Neural progenitor cell (in vitro differentiated cells): Measurements from ENCODE around the gene KIF5B. TPM values are rescaled to one million over a fixed set of nuclear protein-coding genes. Genes with fewer than 3 reads are reported as not detected.
"Not testable (repeated sequence)": the region's sequence is repeated elsewhere in the genome, so short reads cannot be mapped to it uniquely, and the experiment has no call there.

Source experiments
- DNase-seq: peaks from one replicate; pipeline ENCODE4 v3.0.0-alpha.2; 2016; ENCODE audit warnings: low spot score
- H2AFZ ChIP-seq: fragments of 200-600 bp; sonication (generic); replicated peaks from 2 replicates; pipeline ENCODE4 v1.6.1; 2016; ENCODE audit warnings: antibody characterized with exemption
- H3F3A ChIP-seq: fragments of 200-600 bp; sonication (generic); 2 replicates; pipeline ENCODE4 v1.6.1; 2016; ENCODE audit warnings: antibody characterized with exemption, low read depth
- H3K27ac ChIP-seq: fragments of 200-600 bp; sonication (generic); 2 replicates; pipeline ENCODE4 v1.5.1; 2016; ENCODE audit warnings: mild to moderate bottlenecking
- H3K27me3 ChIP-seq: fragments of 200-600 bp; sonication (generic); 2 replicates; pipeline ENCODE4 v1.6.1; 2016; ENCODE audit warnings: mild to moderate bottlenecking, moderate library complexity
- H3K36me3 ChIP-seq: fragments of 200-600 bp; sonication (generic); 2 replicates; pipeline ENCODE4 v1.5.1; 2016
- H3K4me1 ChIP-seq: fragments of 200-600 bp; sonication (generic); 2 replicates; pipeline ENCODE4 v1.6.1; 2016; ENCODE audit warnings: mixed run types
- H3K4me2 ChIP-seq: fragments of 200-600 bp; sonication (generic); 2 replicates; pipeline ENCODE4 v1.6.1; 2016
- H3K4me3 ChIP-seq: fragments of 200-600 bp; sonication (generic); 2 replicates; pipeline ENCODE4 v1.5.1; 2016
- H3K79me2 ChIP-seq: fragments of 200-600 bp; sonication (generic); 2 replicates; pipeline ENCODE4 v1.6.1; 2016; ENCODE audit warnings: low read depth
- H3K9ac ChIP-seq: fragments of 200-600 bp; sonication (generic); 2 replicates; pipeline ENCODE4 v1.6.1; 2016
- H3K9me3 ChIP-seq: fragments of 200-600 bp; sonication (generic); 2 replicates; pipeline ENCODE4 v1.5.1; 2016; ENCODE audit warnings: low read depth
- H4K20me1 ChIP-seq: fragments of 200-600 bp; sonication (generic); 2 replicates; pipeline ENCODE4 v1.6.1; 2016; ENCODE audit warnings: low read depth
- H3K27ac Mint-ChIP-seq: 3 replicates; pipeline ENCODE4 v1.8.0; 2021; ENCODE audit warnings: mixed read lengths
- H3K27me3 Mint-ChIP-seq: 2 replicates; pipeline ENCODE4 v1.8.0; 2022; ENCODE audit warnings: low read depth, mild to moderate bottlenecking, inconsistent platforms, moderate library complexity, mixed read lengths; ENCODE audit not compliant: insufficient read depth
- H3K36me3 Mint-ChIP-seq: 3 replicates; pipeline ENCODE4 v1.8.0; 2021; ENCODE audit warnings: mixed read lengths
- H3K4me1 Mint-ChIP-seq: 3 replicates; pipeline ENCODE4 v1.8.0; 2021; ENCODE audit warnings: mixed read lengths
- H3K4me3 Mint-ChIP-seq: 3 replicates; pipeline ENCODE4 v1.8.0; 2021; ENCODE audit warnings: mild to moderate bottlenecking, moderate library complexity, mixed read lengths
- H3K9me3 Mint-ChIP-seq: 3 replicates; pipeline ENCODE4 v1.8.0; 2020; ENCODE audit warnings: mixed read lengths
- EZH2 ChIP-seq: fragments of 200-600 bp; sonication (generic); IDR thresholded peaks from 2 replicates; pipeline ENCODE4 v1.6.1; 2017; ENCODE audit warnings: antibody characterized with exemption, mild to moderate bottlenecking, moderate library complexity
- EZH2phosphoT487 ChIP-seq: fragments of 200-600 bp; sonication (generic); IDR thresholded peaks from 2 replicates; pipeline ENCODE4 v1.6.1; 2017; ENCODE audit warnings: antibody characterized with exemption
- total RNA-seq: library from RNA; depleted of rRNA; stranded (reverse); fragments of >200 nt; gene quantifications from 2 replicates; pipeline ENCODE4 v1.2.3, GENCODE V29; 2015; ENCODE audit warnings: low replicate concordance
- TF ChIP-seq, protein P1 (sequence below): fragments of 200-600 bp; sonication (generic); IDR thresholded peaks from 2 replicates; pipeline ENCODE4 v1.5.1; 2017; ENCODE audit warnings: antibody characterized with exemption, mild to moderate bottlenecking

Gene KIF5B
- total RNA-seq, 1 donor from 2014 or later: 131 TPM

DNA sequence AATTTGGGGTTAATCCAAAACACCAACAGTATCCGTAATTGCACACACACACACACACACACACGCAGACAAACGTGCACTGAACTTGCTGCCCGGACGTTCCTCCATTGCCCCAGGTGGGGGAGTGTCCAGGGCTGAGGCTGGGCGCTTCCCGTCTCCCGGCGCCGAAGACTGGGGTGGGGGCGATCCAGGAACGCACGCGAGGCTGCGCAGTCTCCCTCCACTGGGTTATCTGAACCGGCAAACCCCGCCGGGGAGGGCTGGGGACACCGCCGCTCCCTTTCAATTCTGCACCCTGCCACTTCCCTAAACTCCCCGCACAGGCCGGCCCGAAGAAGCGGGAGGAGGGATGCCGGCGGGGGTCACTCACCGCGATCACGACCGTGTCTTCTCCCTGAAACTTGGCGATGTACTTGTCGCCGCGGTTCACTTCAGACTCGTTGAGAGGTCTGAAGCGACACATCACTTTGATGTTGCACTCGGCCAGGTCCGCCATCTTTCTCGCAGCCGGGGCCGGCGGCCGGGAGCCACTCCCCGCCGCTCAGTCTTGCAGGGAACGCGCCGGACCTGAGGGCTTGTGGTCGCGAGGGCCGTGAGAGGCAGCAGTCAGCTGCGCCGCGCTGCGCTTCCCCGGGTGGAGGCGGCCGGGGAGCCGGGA lies 618 bp downstream of the KIF5B start:
- H3K36me3 Mint-ChIP-seq: peaks cover 5% of the 10 kb centered on the region

GRCh38 chr10:32054094-32054493 lies 2.1 kb downstream of the KIF5B start:
- Histone ChIP-seq H4K20me1 (peaks cover 66% of the 10 kb centered on the region), H3K27ac (no peak overlapping the region)
- TF ChIP-seq, protein P1, sequence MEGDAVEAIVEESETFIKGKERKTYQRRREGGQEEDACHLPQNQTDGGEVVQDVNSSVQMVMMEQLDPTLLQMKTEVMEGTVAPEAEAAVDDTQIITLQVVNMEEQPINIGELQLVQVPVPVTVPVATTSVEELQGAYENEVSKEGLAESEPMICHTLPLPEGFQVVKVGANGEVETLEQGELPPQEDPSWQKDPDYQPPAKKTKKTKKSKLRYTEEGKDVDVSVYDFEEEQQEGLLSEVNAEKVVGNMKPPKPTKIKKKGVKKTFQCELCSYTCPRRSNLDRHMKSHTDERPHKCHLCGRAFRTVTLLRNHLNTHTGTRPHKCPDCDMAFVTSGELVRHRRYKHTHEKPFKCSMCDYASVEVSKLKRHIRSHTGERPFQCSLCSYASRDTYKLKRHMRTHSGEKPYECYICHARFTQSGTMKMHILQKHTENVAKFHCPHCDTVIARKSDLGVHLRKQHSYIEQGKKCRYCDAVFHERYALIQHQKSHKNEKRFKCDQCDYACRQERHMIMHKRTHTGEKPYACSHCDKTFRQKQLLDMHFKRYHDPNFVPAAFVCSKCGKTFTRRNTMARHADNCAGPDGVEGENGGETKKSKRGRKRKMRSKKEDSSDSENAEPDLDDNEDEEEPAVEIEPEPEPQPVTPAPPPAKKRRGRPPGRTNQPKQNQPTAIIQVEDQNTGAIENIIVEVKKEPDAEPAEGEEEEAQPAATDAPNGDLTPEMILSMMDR: no peak
- no peak for TF ChIP-seq EZH2phosphoT487
- no peak for TF ChIP-seq EZH2

More for the DNA sequence above, 618 bp downstream of the KIF5B start:
- Histone ChIP-seq H3F3A (no peaks in the 10 kb centered on the region), H3K4me1 (peaks cover 35% of the 10 kb centered on the region), H3K4me2 (peak overlapping the region; percentile 90), H3K27ac (peak overlapping the region; percentile 76), H3K4me3 (peak overlapping the region; percentile 89), H3K9ac (peak overlapping the region; percentile 81), H3K27me3 (no peaks in the 10 kb centered on the region), H2AFZ (peak overlapping the region; percentile 66), H3K79me2 (peaks cover 56% of the 10 kb centered on the region), H3K36me3 (no peaks in the 10 kb centered on the region), H3K9me3 (no peaks in the 10 kb centered on the region), H4K20me1 (peaks cover 51% of the 10 kb centered on the region)
- H3K4me3 Mint-ChIP-seq: peak overlapping the region; percentile 99
- no peaks in the 10 kb centered on the region for H3K9me3 Mint-ChIP-seq
- DNase-seq: peak; percentile 80
- TF ChIP-seq, protein P1: no peak
- TF ChIP-seq EZH2 (peak; percentile 20), EZH2phosphoT487 (no peak)
- no peaks in the 10 kb centered on the region for H3K27me3 Mint-ChIP-seq
- peaks cover 33% of the 10 kb centered on the region for H3K4me1 Mint-ChIP-seq
- peak overlapping the region; percentile 90 for H3K27ac Mint-ChIP-seq

GRCh38 chr10:32053392-32053791 lies 2.8 kb downstream of the KIF5B start:
- not testable (repeated sequence) for H3F3A ChIP-seq, H2AFZ ChIP-seq, H3K27ac ChIP-seq, H3K9me3 ChIP-seq, H3K9ac ChIP-seq, H3K27ac Mint-ChIP-seq, H3K9me3 Mint-ChIP-seq, H3K27me3 Mint-ChIP-seq, H3K36me3 ChIP-seq, DNase-seq, H3K27me3 ChIP-seq
- Histone ChIP-seq H4K20me1 (peaks cover 73% of the 10 kb centered on the region), H3K4me3 (peak overlapping the region; percentile 89), H3K4me2 (peak overlapping the region; percentile 90), H3K79me2 (peaks cover 78% of the 10 kb centered on the region), H3K4me1 (peaks cover 44% of the 10 kb centered on the region)
- peaks cover 35% of the 10 kb centered on the region for H3K4me1 Mint-ChIP-seq
- H3K4me3 Mint-ChIP-seq: peak overlapping the region; percentile 66
- peaks cover 16% of the 10 kb centered on the region for H3K36me3 Mint-ChIP-seq

More at GRCh38 chr10:32054094-32054493, 2.1 kb downstream of the KIF5B start:
- no peaks in the 10 kb centered on the region for H3K36me3 ChIP-seq
- H3K4me1 Mint-ChIP-seq: peaks cover 35% of the 10 kb centered on the region
- peaks cover 71% of the 10 kb centered on the region for H3K79me2 ChIP-seq
- no peak overlapping the region for H2AFZ ChIP-seq
- H3K9me3 ChIP-seq: no peaks in the 10 kb centered on the region
- H3K27ac Mint-ChIP-seq: no peak overlapping the region
- DNase-seq: peak; percentile 43
- peak overlapping the region; percentile 99 for H3K4me3 Mint-ChIP-seq
- H3F3A ChIP-seq: no peaks in the 10 kb centered on the region
- H3K4me1 ChIP-seq: peaks cover 44% of the 10 kb centered on the region
- H3K9me3 Mint-ChIP-seq: no peaks in the 10 kb centered on the region
- H3K4me3 ChIP-seq: peak overlapping the region; percentile 89
- no peaks in the 10 kb centered on the region for H3K27me3 ChIP-seq
- H3K36me3 Mint-ChIP-seq: peaks cover 15% of the 10 kb centered on the region
- peak overlapping the region; percentile 90 for H3K4me2 ChIP-seq
- no peaks in the 10 kb centered on the region for H3K27me3 Mint-ChIP-seq
- peak overlapping the region; percentile 81 for H3K9ac ChIP-seq

DNA sequence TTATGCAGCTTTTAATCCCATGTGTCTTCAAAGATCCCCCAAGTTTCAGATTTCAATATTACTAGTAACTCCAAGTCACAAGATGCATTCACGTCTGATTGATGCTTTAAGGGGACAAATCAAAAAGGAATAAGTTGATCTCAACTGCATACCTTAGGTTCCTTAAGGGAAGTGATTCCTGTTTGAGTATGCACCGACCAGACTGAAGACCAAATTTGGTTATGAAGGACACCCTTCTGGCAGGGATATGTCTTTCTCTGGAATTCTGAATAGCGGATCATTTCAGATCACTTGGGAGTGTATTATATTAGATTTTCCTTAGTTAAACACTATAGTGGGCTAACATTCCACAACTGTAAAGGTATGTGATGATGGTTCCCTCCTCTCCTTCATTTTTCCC lies 4.3 kb downstream of the KIF5B start:
- Histone ChIP-seq H3K4me2 (peak overlapping the region; percentile 90), H3F3A (no peaks in the 10 kb centered on the region), H3K36me3 (peaks cover 4% of the 10 kb centered on the region), H3K27me3 (no peaks in the 10 kb centered on the region), H3K4me1 (peaks cover 44% of the 10 kb centered on the region), H3K9ac (no peak overlapping the region), H2AFZ (no peak overlapping the region), H4K20me1 (peaks cover 88% of the 10 kb centered on the region), H3K27ac (no peak overlapping the region), H3K9me3 (no peaks in the 10 kb centered on the region), H3K79me2 (peaks cover 93% of the 10 kb centered on the region), H3K4me3 (peak overlapping the region; percentile 89)
- no peak for TF ChIP-seq EZH2
- no peak for TF ChIP-seq EZH2phosphoT487
- TF ChIP-seq, protein P1: no peak
- DNase-seq: no peak
- Mint-ChIP-seq H3K9me3 (no peaks in the 10 kb centered on the region), H3K4me3 (no peak overlapping the region), H3K27me3 (no peaks in the 10 kb centered on the region), H3K36me3 (peaks cover 26% of the 10 kb centered on the region), H3K4me1 (peaks cover 31% of the 10 kb centered on the region), H3K27ac (no peak overlapping the region)
